H9 (cell line): Measurements from ENCODE around the gene CYP2W1. TPM values are rescaled to one million over a fixed set of nuclear protein-coding genes. Genes with fewer than 3 reads are reported as not detected.

Experiments used
- DNase-seq: peaks from one replicate; pipeline ENCODE4 v3.0.0-alpha.2; 2017
- H2AFZ ChIP-seq: one replicate; pipeline ENCODE4 v1.6.1; 2013; ENCODE audit warnings: mild to moderate bottlenecking, low read length, control low read depth, moderate library complexity
- H2AK5ac ChIP-seq: 2 replicates; pipeline ENCODE4 v1.6.1; 2013; ENCODE audit warnings: low read length, control low read depth, mixed read lengths; ENCODE audit not compliant: insufficient read length
- H2BK120ac ChIP-seq: one replicate; pipeline ENCODE4 v1.6.1; 2013; ENCODE audit warnings: low read depth, mild to moderate bottlenecking, low read length, control low read depth, inconsistent platforms; ENCODE audit not compliant: poor library complexity, severe bottlenecking
- H2BK12ac ChIP-seq: 2 replicates; pipeline ENCODE4 v1.6.1; 2013; ENCODE audit warnings: low read length, control low read depth, mixed read lengths, low read depth; ENCODE audit not compliant: insufficient read length
- H2BK15ac ChIP-seq: 2 replicates; pipeline ENCODE4 v1.6.1; 2013; ENCODE audit warnings: low read depth, low read length, control low read depth
- H2BK20ac ChIP-seq: one replicate; pipeline ENCODE4 v1.6.1; 2013; ENCODE audit warnings: low read depth, mild to moderate bottlenecking, low read length, control low read depth, inconsistent platforms; ENCODE audit not compliant: poor library complexity, severe bottlenecking
- H2BK5ac ChIP-seq: 2 replicates; pipeline ENCODE4 v1.6.1; 2013; ENCODE audit warnings: low read length, control low read depth, mixed read lengths; ENCODE audit not compliant: insufficient read length
- H3K14ac ChIP-seq: 2 replicates; pipeline ENCODE4 v1.6.1; 2013; ENCODE audit warnings: low read length, control low read depth; ENCODE audit not compliant: insufficient read depth
- H3K18ac ChIP-seq: 2 replicates; pipeline ENCODE4 v1.6.1; 2013; ENCODE audit warnings: low read depth, mild to moderate bottlenecking, mixed read lengths, low read length, control low read depth; ENCODE audit not compliant: insufficient read length
- H3K23ac ChIP-seq: 2 replicates; pipeline ENCODE4 v1.6.1; 2013; ENCODE audit warnings: low read length, control low read depth, mixed read lengths, low read depth; ENCODE audit not compliant: insufficient read length
- H3K23me2 ChIP-seq: 2 replicates; pipeline ENCODE4 v1.6.1; 2013; ENCODE audit warnings: low read depth, mild to moderate bottlenecking, mixed read lengths, low read length, control low read depth; ENCODE audit not compliant: insufficient read length, poor library complexity, severe bottlenecking
- H3K27ac ChIP-seq: 2 replicates; pipeline ENCODE4 v1.5.1; 2013; ENCODE audit warnings: low read length, control low read depth, mixed read lengths, low read depth; ENCODE audit not compliant: insufficient read length
- H3K27me3 ChIP-seq: 2 replicates; pipeline ENCODE4 v1.6.1; 2013; ENCODE audit warnings: low read length, control low read depth, inconsistent platforms; ENCODE audit not compliant: insufficient read depth
- H3K4ac ChIP-seq: 2 replicates; pipeline ENCODE4 v1.6.1; 2013; ENCODE audit warnings: low read depth, mild to moderate bottlenecking, control low read depth, inconsistent platforms, low read length, moderate library complexity
- H3K4me1 ChIP-seq: 2 replicates; pipeline ENCODE4 v1.6.1; 2013; ENCODE audit warnings: low read length, control low read depth, inconsistent platforms; ENCODE audit not compliant: insufficient read depth
- H3K4me2 ChIP-seq: 2 replicates; pipeline ENCODE4 v1.6.1; 2013; ENCODE audit warnings: low read length, control low read depth, mixed read lengths; ENCODE audit not compliant: insufficient read length, insufficient read depth
- H3K56ac ChIP-seq: 2 replicates; pipeline ENCODE4 v1.6.1; 2013; ENCODE audit warnings: low read depth, mild to moderate bottlenecking, mixed read lengths, low read length, control low read depth; ENCODE audit not compliant: insufficient read length
- H3K79me1 ChIP-seq: 2 replicates; pipeline ENCODE4 v1.6.1; 2013; ENCODE audit warnings: low read depth, mild to moderate bottlenecking, moderate library complexity, low read length, control low read depth, inconsistent platforms; ENCODE audit not compliant: insufficient read depth, poor library complexity, severe bottlenecking
- H3K79me2 ChIP-seq: 2 replicates; pipeline ENCODE4 v1.6.1; 2013; ENCODE audit warnings: low read length, control low read depth, inconsistent platforms; ENCODE audit not compliant: insufficient read depth
- H3K9ac ChIP-seq: 2 replicates; pipeline ENCODE4 v1.6.1; 2013; ENCODE audit warnings: low read length, control low read depth, mixed read lengths; ENCODE audit not compliant: insufficient read length; ENCODE audit errors: extremely low read depth
- H3K9me3 ChIP-seq: one replicate; pipeline ENCODE4 v1.6.1; 2013; ENCODE audit warnings: low read depth, low read length, inconsistent platforms; ENCODE audit not compliant: control insufficient read depth
- H3T11ph ChIP-seq: one replicate; pipeline ENCODE4 v1.6.1; 2013; ENCODE audit warnings: mild to moderate bottlenecking, low read length, control low read depth, inconsistent platforms
- H4K20me1 ChIP-seq: one replicate; pipeline ENCODE4 v1.6.1; 2013; ENCODE audit not compliant: control insufficient read depth, insufficient read length, insufficient read depth
- H4K5ac ChIP-seq: 2 replicates; pipeline ENCODE4 v1.6.1; 2013; ENCODE audit warnings: low read depth, mild to moderate bottlenecking, mixed read lengths, low read length, control low read depth; ENCODE audit not compliant: insufficient read length
- H4K8ac ChIP-seq: replicated peaks from 2 replicates; pipeline ENCODE4 v1.6.1; 2013; ENCODE audit warnings: low read length, control low read depth, mixed read lengths, low read depth; ENCODE audit not compliant: insufficient read length
- H4K91ac ChIP-seq: 2 replicates; pipeline ENCODE4 v1.6.1; 2013; ENCODE audit warnings: low read depth, mild to moderate bottlenecking, moderate library complexity, mixed read lengths, low read length, control low read depth; ENCODE audit not compliant: insufficient read length
- H3K27ac Mint-ChIP-seq, 3 experiments: 2 replicates in 2 of 3; 3 replicates in 1 of 3; pipeline ENCODE4 v1.8.0; 2020 to 2021; ENCODE audit warnings: mixed read lengths in 3 of 3, mild to moderate bottlenecking in 1 of 3, moderate library complexity in 1 of 3
- H3K27me3 Mint-ChIP-seq: 2 replicates; pipeline ENCODE4 v1.8.0; 2021; ENCODE audit warnings: low read depth, mild to moderate bottlenecking, moderate library complexity, mixed read lengths
- H3K36me3 Mint-ChIP-seq, 3 experiments: 2 replicates in 2 of 3; 3 replicates in 1 of 3; pipeline ENCODE4 v1.8.0; 2020 to 2021; ENCODE audit warnings: low read depth in 3 of 3, mixed read lengths in 3 of 3; ENCODE audit not compliant: insufficient read depth in 1 of 3
- H3K4me1 Mint-ChIP-seq, 2 experiments: 2 replicates each; pipeline ENCODE4 v1.8.0; 2020; ENCODE audit warnings: mixed read lengths in 2 of 2
- H3K4me3 Mint-ChIP-seq, 2 experiments: 2 replicates in 1 of 2; 3 replicates in 1 of 2; pipeline ENCODE4 v1.8.0; 2020 to 2021; ENCODE audit warnings: mild to moderate bottlenecking in 2 of 2, mixed read lengths in 2 of 2, moderate library complexity in 1 of 2
- H3K9me3 Mint-ChIP-seq, 2 experiments: 2 replicates in 1 of 2; 3 replicates in 1 of 2; pipeline ENCODE4 v1.8.0; 2020; ENCODE audit warnings: mild to moderate bottlenecking in 2 of 2, mixed read lengths in 2 of 2, moderate library complexity in 1 of 2
- CTCF ChIP-seq: fragments of 200-600 bp; sonication (generic); conservative IDR thresholded peaks from 3 replicates; pipeline ENCODE4 v1.8.0; 2021; ENCODE audit warnings: antibody characterized with exemption, mild to moderate bottlenecking
- WGBS: extraction: QIAGEN DNeasy Blood & Tissue Kit; methylation state at CpG from one replicate; pipeline ENCODE4 v1.1.7; 2013; ENCODE audit warnings: missing lambda C conversion rate, low lambda C conversion rate, mixed read lengths; ENCODE audit not compliant: insufficient read length; ENCODE audit errors: extremely low coverage; 5-methylcytosine and 5-hydroxymethylcytosine counted together
- total RNA-seq: library from RNA; stranded (reverse); gene quantifications from 2 replicates; pipeline ENCODE4 v1.2.1, GENCODE V29; 2021

CYP2W1 gene
- total RNA-seq, 1 experiment from 2014 or later = not detected

DNA sequence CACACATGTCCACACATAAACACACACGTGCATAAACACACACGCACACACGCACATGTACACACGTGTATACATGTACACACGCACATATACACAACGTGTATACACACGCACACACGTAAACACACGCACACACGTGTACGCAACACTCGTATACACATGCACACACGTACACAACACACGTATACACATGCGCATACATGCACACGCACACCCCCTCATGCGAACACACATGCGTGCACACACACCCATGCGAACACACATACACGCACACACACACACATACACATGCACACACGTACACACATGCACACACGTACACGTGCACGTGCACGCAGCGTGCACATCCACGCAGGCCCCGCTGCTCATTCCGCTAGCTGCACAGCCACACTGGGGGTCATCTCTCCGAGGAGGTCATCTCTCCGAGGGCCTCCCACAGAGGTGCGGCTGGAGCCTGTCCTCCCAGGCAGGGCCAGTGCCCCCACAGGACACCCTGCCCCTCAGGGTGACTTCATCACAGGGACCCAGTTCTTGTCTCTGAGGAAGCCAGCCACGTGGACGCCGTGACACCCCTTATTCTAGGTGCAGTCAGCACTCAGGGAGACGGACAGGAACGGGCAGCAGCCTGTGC lies 25.9 kb downstream of the CYP2W1 start:
- Histone ChIP-seq H3K18ac (no peak overlapping the region), H4K20me1 (no peaks in the 10 kb centered on the region), H3T11ph (no peak overlapping the region), H3K9me3 (no peaks in the 10 kb centered on the region), H3K4ac (no peak overlapping the region), H4K8ac (no peak overlapping the region), H3K56ac (no peak overlapping the region), H3K23ac (no peak overlapping the region), H3K23me2 (no peaks in the 10 kb centered on the region), H3K4me1 (no peaks in the 10 kb centered on the region), H3K27me3 (no peaks in the 10 kb centered on the region), H2BK20ac (no peak overlapping the region), H2BK12ac (no peak overlapping the region), H3K27ac (no peak overlapping the region), H3K4me2 (no peak overlapping the region), H4K5ac (no peak overlapping the region), H4K91ac (no peak overlapping the region), H2BK120ac (no peak overlapping the region), H2AFZ (no peak overlapping the region), H3K9ac (no peak overlapping the region), H2BK5ac (no peak overlapping the region), H2BK15ac (no peak overlapping the region), H3K14ac (no peak overlapping the region), H3K79me1 (no peaks in the 10 kb centered on the region), H3K79me2 (no peaks in the 10 kb centered on the region), H2AK5ac (no peak overlapping the region)
- no peaks in the 10 kb centered on the region for H3K27me3 Mint-ChIP-seq
- H3K36me3 Mint-ChIP-seq = peaks cover 4 to 17% (median 7%) of the 10 kb centered on the region in 3 experiments; a peak in 6 of 7 replicates
- H3K27ac Mint-ChIP-seq = peak overlapping the region in 1 of 3 experiments; percentile 71; a peak in 5 of 7 replicates
- no peak for DNase-seq
- no peaks in the 10 kb centered on the region for H3K4me1 Mint-ChIP-seq
- TF ChIP-seq CTCF = no peak
- no CpG with 5 or more reads among the region's 37 CpGs for WGBS
- peak overlapping the region in 1 of 2 experiments; percentile 26; a peak in 1 of 5 replicates for H3K4me3 Mint-ChIP-seq
- H3K9me3 Mint-ChIP-seq = no peaks in the 10 kb centered on the region; a peak in 2 of 5 replicates
